Loucy (cell line): ENCODE results near the gene EAPP.

Experiments
- CTCF ChIP-seq: fragments of 200-600 bp; sonication (generic); conservative IDR thresholded peaks from 2 replicates; pipeline ENCODE4 v1.5.1; 2014; ENCODE audit warnings: mild to moderate bottlenecking, antibody characterized with exemption, low read length
- EZH2phosphoT487 ChIP-seq: fragments of 200-600 bp; IDR thresholded peaks from 2 replicates; pipeline ENCODE4 v1.6.1; 2018; ENCODE audit warnings: antibody characterized with exemption, mild to moderate bottlenecking, moderate library complexity, borderline replicate concordance

GRCh38 chr14:34470319-34470718 is 69.2 kb downstream of the EAPP start:
- TF ChIP-seq CTCF (no peak), EZH2phosphoT487 (no peak)
